Activated T-helper 1 cell treated with anti-CD3 and anti-CD28 coated beads, Interleukin-2, amount 50 U/mL, for 16 hours (primary cell): Measurements from ENCODE around the gene ATP11A.

ENCODE experiments used
- DNase-seq, 2 donors: peaks; one replicate each; pipeline ENCODE4 v3.0.0-alpha.2; 2020; ENCODE audit warnings: low read depth in 1 of 2, low spot score in 1 of 2

The ATP11A gene

GRCh38 chr13:112721198-112722104, 31.6 kb downstream of the ATP11A start:
- DNase-seq = no peak

- DNase-seq = no peak
Measured at GRCh38 chr13:112722433-112723263, 32.8 kb downstream of the ATP11A start.

- DNase-seq = no peak
Measured at GRCh38 chr13:112723771-112724170, 33.9 kb downstream of the ATP11A start.

- DNase-seq = no peak
Measured at GRCh38 chr13:112724788-112725345, 35.0 kb downstream of the ATP11A start.

- DNase-seq = no peak
Measured at GRCh38 chr13:112725346-112726015, 35.6 kb downstream of the ATP11A start.

- no peak for DNase-seq
Measured at GRCh38 chr13:112726016-112726767, 36.4 kb downstream of the ATP11A start.

GRCh38 chr13:112727581-112727980, 37.7 kb downstream of the ATP11A start:
- no peak for DNase-seq

- no peak for DNase-seq
Measured at GRCh38 chr13:112728375-112729126, 38.7 kb downstream of the ATP11A start.

GRCh38 chr13:112729408-112729807, 39.6 kb downstream of the ATP11A start:
- no peak for DNase-seq

GRCh38 chr13:112730157-112730671, 40.4 kb downstream of the ATP11A start:
- DNase-seq = no peak

GRCh38 chr13:112731667-112732616, 42.1 kb downstream of the ATP11A start:
- DNase-seq = no peak

- no peak for DNase-seq
Measured at GRCh38 chr13:112732679-112733078, 42.8 kb downstream of the ATP11A start.

- DNase-seq = no peak
Measured at GRCh38 chr13:112733112-112733511, 43.3 kb downstream of the ATP11A start.

GRCh38 chr13:112733661-112734379, 44.0 kb downstream of the ATP11A start:
- DNase-seq = no peak

GRCh38 chr13:112734696-112735547, 45.1 kb downstream of the ATP11A start:
- no peak for DNase-seq

GRCh38 chr13:112735791-112736190, 46.0 kb downstream of the ATP11A start:
- no peak for DNase-seq

GRCh38 chr13:112737294-112737693, 47.5 kb downstream of the ATP11A start:
- DNase-seq = no peak
